ENCODE results near the gene EGF. TPM values are rescaled to one million over a fixed set of nuclear protein-coding genes. Genes with fewer than 3 reads are reported as not detected.

EGF gene
- total RNA-seq, 1 experiment from 2014 or later, result not detected

- Histone ChIP-seq H3K36me3 (ENCODE audit: control insufficient read depth, insufficient read depth, low read length) (no peaks in the 10 kb centered on the region), H3K27me3 (ENCODE audit: control insufficient read depth, insufficient read depth, low read length) (no peaks in the 10 kb centered on the region; the same call in 1 of the 2 replicates), H3K4me3 (ENCODE audit: low read depth in 2 of 2, low read length in 2 of 2) (no peak overlapping the region), H3K9me3 (ENCODE audit: control insufficient read depth, insufficient read depth, low read depth, low read length) (no peaks in the 10 kb centered on the region), H3K27ac (ENCODE audit: low read length) (no peak overlapping the region), H3K4me1 (ENCODE audit: control insufficient read depth, insufficient read depth, low read length) (no peaks in the 10 kb centered on the region)
- in situ Hi-C loops (cut with HindIII; ENCODE audit: low pct_unique_long_range_greater_than_20kb, low sequenced_read_pairs) (no loop called here), intact Hi-C loops (cut with micrococcal nuclease; ENCODE audit: unreplicated experiment) (no loop called here)
- no peak for ATAC-seq
- ChIA-PET CTCF (no interaction called here), POLR2A (no interaction called here)
- DNase-seq (ENCODE audit: low read depth, low spot score), result no peak
- no TSS peak for BruUV-seq (replicated peaks)
- TF ChIP-seq REST (IDR thresholded peaks at IDR 0.05; ENCODE audit: insufficient read depth in 1 of 2, low read depth in 2 of 2, low read length in 1 of 2) (no peak), TCF7L2 (IDR thresholded peaks at IDR 0.05; ENCODE audit: low read depth, low read length) (no peak), SIN3A (IDR thresholded peaks at IDR 0.05; ENCODE audit: borderline replicate concordance, insufficient read depth, low read depth, low read length) (no peak)
Measured at GRCh38 chr4:109989618-109990017, 76.9 kb downstream of the EGF start.

- POLR2A ChIA-PET, result no interaction called here
- Histone ChIP-seq H3K9me3 (ENCODE audit: control insufficient read depth, insufficient read depth, low read depth, low read length) (no peaks in the 10 kb centered on the region), H3K36me3 (ENCODE audit: control insufficient read depth, insufficient read depth, low read length) (no peaks in the 10 kb centered on the region), H3K4me1 (ENCODE audit: control insufficient read depth, insufficient read depth, low read length) (no peaks in the 10 kb centered on the region), H3K4me3 (ENCODE audit: low read depth in 2 of 2, low read length in 2 of 2) (no peak overlapping the region), H3K27me3 (ENCODE audit: control insufficient read depth, insufficient read depth, low read length) (no peaks in the 10 kb centered on the region; the same call in 1 of the 2 replicates), H3K27ac (ENCODE audit: low read length) (no peak overlapping the region)
- ATAC-seq (no peak), DNase-seq (ENCODE audit: low read depth, low spot score) (no peak)
- BruUV-seq (replicated peaks), result no TSS peak
- intact Hi-C loops (cut with micrococcal nuclease; ENCODE audit: unreplicated experiment), result no loop called here
- CTCF ChIA-PET, result no interaction called here
- TF ChIP-seq SIN3A (IDR thresholded peaks at IDR 0.05; ENCODE audit: borderline replicate concordance, insufficient read depth, low read depth, low read length), result no peak
- TF ChIP-seq POLR2AphosphoS5 (IDR thresholded peaks at IDR 0.05; ENCODE audit: low read depth, low read length), result no peak
- no peak for TF ChIP-seq CTCF (IDR thresholded peaks at IDR 0.05)
- no peak for TF ChIP-seq REST (IDR thresholded peaks at IDR 0.05; ENCODE audit: insufficient read depth in 1 of 2, low read depth in 2 of 2, low read length in 1 of 2)
- TF ChIP-seq TCF7L2 (IDR thresholded peaks at IDR 0.05; ENCODE audit: low read depth, low read length), result no peak
- in situ Hi-C loops (cut with HindIII; ENCODE audit: low pct_unique_long_range_greater_than_20kb, low sequenced_read_pairs), result no loop called here
Measured at GRCh38 chr4:109990261-109991257, 77.9 kb downstream of the EGF start.
